Measurements from ENCODE around the gene CPA2.

DNA sequence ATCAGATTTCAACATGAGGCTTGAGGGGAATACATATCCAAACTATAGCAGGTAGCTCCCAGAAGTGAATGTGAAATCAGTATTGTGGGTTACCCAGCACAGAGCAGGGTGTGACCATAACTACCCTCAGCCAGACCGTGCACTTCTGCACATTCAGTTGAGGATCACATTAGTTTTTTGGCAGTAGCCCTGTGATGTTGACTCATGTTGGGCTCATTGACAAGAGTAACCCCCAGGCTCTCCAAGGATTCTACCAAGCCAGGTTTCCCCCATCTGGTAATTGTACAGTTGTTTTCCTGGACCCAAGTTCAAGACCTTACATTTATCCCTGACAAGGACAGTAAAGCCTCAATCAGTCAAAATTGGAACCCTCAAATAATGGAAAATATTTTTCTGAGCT is 14.6 kb downstream of the CPA2 start:
- TF ChIP-seq CTCF (IDR thresholded peaks at IDR 0.05; ENCODE audit: low read depth, low read length) = no peak
- no peak for TF ChIP-seq MAX (IDR thresholded peaks at IDR 0.05; ENCODE audit: low read depth, low read length)
- TF ChIP-seq POLR2A (IDR thresholded peaks at IDR 0.05; ENCODE audit: extremely low read depth, insufficient read length) = no peak
- no peak for TF ChIP-seq MYC (IDR thresholded peaks at IDR 0.05; ENCODE audit: low read depth, low read length)
